MCF 10A (cell line): ENCODE data around the gene CCNDBP1. TPM values are rescaled to one million over a fixed set of nuclear protein-coding genes. Genes with fewer than 3 reads are reported as not detected.

Experiments used
- BruUV-seq: library from RNA; stranded (reverse); fragments of 400-500 nt; replicated peaks from 2 replicates; lab custom pipeline; 2021; lab: Mats Ljungman, UMichigan
- CTCF ChIA-PET: fragments of 300-600 bp; sonication (Branson Sonifier 250); formaldehyde crosslinking; extraction: SDS; loops from one replicate; lab custom pipeline; 2021; ENCODE audit warnings: antibody characterized with exemption, inconsistent platforms; lab: Yijun Ruan, JAX
- POLR2A ChIA-PET: fragments of 300-600, 350-650 bp; sonication (Branson Sonifier 250); formaldehyde crosslinking; extraction: SDS; loops from one replicate; lab custom pipeline; 2020; ENCODE audit warnings: antibody characterized with exemption, inconsistent platforms; lab: Yijun Ruan, JAX
- DNase-seq: peaks from one replicate; pipeline ENCODE4 v3.0.0-alpha.2; 2018; ENCODE audit not compliant: unreplicated experiment
- H3K27ac Mint-ChIP-seq: one replicate; pipeline ENCODE4 v1.8.0; 2022; ENCODE audit warnings: mild to moderate bottlenecking, low read depth, mixed read lengths; ENCODE audit not compliant: unreplicated experiment
- H3K27me3 Mint-ChIP-seq: one replicate; pipeline ENCODE4 v1.8.0; 2022; ENCODE audit warnings: mixed read lengths; ENCODE audit not compliant: insufficient read depth, unreplicated experiment
- H3K36me3 Mint-ChIP-seq: one replicate; pipeline ENCODE4 v1.8.0; 2022; ENCODE audit warnings: mild to moderate bottlenecking, moderate library complexity, mixed read lengths; ENCODE audit not compliant: insufficient read depth, unreplicated experiment
- H3K4me1 Mint-ChIP-seq: one replicate; pipeline ENCODE4 v1.8.0; 2022; ENCODE audit warnings: mixed read lengths; ENCODE audit not compliant: insufficient read depth, unreplicated experiment
- H3K4me3 Mint-ChIP-seq: one replicate; pipeline ENCODE4 v1.8.0; 2022; ENCODE audit warnings: mild to moderate bottlenecking, moderate library complexity, mixed read lengths; ENCODE audit not compliant: unreplicated experiment
- H3K9me3 Mint-ChIP-seq: one replicate; pipeline ENCODE4 v1.8.0; 2022; ENCODE audit warnings: mixed read lengths; ENCODE audit not compliant: unreplicated experiment
- CTCF ChIP-seq: fragments of 200-600 bp; IDR thresholded peaks from one replicate; pipeline ENCODE4 v1.8.0; 2022; ENCODE audit warnings: antibody characterized with exemption, mild to moderate bottlenecking; ENCODE audit not compliant: unreplicated experiment
- intact Hi-C: fragments of 100-400 bp; cut with micrococcal nuclease; formaldehyde crosslinking; loops from 2 replicates; pipeline ENCODE4 v1.14.1; 2022
- total RNA-seq: library from RNA; stranded (reverse); gene quantifications from 2 replicates; pipeline ENCODE4 v1.2.3, GENCODE V29; 2022

Gene CCNDBP1
- total RNA-seq, 1 experiment from 2014 or later, result 45.5 TPM

GRCh38 chr15:43213466-43213865 is 28.3 kb downstream of the CCNDBP1 start:
- Mint-ChIP-seq H3K4me3 (no peak overlapping the region), H3K27me3 (no peaks in the 10 kb centered on the region), H3K36me3 (no peaks in the 10 kb centered on the region), H3K4me1 (no peaks in the 10 kb centered on the region), H3K9me3 (no peaks in the 10 kb centered on the region), H3K27ac (no peak overlapping the region)
- CTCF ChIA-PET, result interaction anchor here (2.0 to 2.7 kb wide), 2 partner anchors 9 to 72 kb away, joined by 10 to 12 read pairs; no protein-coding TSS in a partner anchor
- TF ChIP-seq CTCF, result no peak
- DNase-seq, result no peak
- BruUV-seq, result no TSS peak
- POLR2A ChIA-PET, result interaction anchor here (1.1 kb wide), 1 partner anchor 30 kb away, joined by 5 read pairs; no protein-coding TSS in a partner anchor
- intact Hi-C loops, result no loop called here

GRCh38 chr15:43214169-43214568 is 29.0 kb downstream of the CCNDBP1 start:
- CTCF ChIA-PET, result interaction anchor here (1.1 to 2.7 kb wide), 3 partner anchors 10 to 71 kb away, joined by 8 to 12 read pairs (median 10); no protein-coding TSS in a partner anchor
- Mint-ChIP-seq H3K27me3 (no peaks in the 10 kb centered on the region), H3K9me3 (no peaks in the 10 kb centered on the region), H3K27ac (no peak overlapping the region), H3K4me1 (no peaks in the 10 kb centered on the region), H3K4me3 (no peak overlapping the region), H3K36me3 (no peaks in the 10 kb centered on the region)
- no peak for DNase-seq
- BruUV-seq, result no TSS peak
- intact Hi-C loops, result no loop called here
- POLR2A ChIA-PET, result interaction anchor here (0.9 kb wide), 1 partner anchor 10 kb away, joined by 3 read pairs; no protein-coding TSS in a partner anchor
- no peak for TF ChIP-seq CTCF

GRCh38 chr15:43214592-43215295 is 29.5 kb downstream of the CCNDBP1 start:
- Mint-ChIP-seq H3K9me3 (no peaks in the 10 kb centered on the region), H3K27ac (no peak overlapping the region), H3K36me3 (no peaks in the 10 kb centered on the region), H3K27me3 (no peaks in the 10 kb centered on the region), H3K4me1 (no peaks in the 10 kb centered on the region), H3K4me3 (no peak overlapping the region)
- TF ChIP-seq CTCF, result no peak
- intact Hi-C loops, result no loop called here
- no peak for DNase-seq
- ChIA-PET POLR2A (interaction anchor here (0.9 to 1.4 kb wide), 2 partner anchors 10 to 29 kb away, joined by 3 to 4 read pairs; partner anchors contain the start of gene CCNDBP1), CTCF (interaction anchor here (0.5 to 2.7 kb wide), 4 partner anchors 10 to 71 kb away, joined by 3 to 12 read pairs (median 9); no protein-coding TSS in a partner anchor)
- BruUV-seq, result no TSS peak

- no TSS peak for BruUV-seq
- H3K36me3 Mint-ChIP-seq, result no peaks in the 10 kb centered on the region
- no peaks in the 10 kb centered on the region for H3K27me3 Mint-ChIP-seq
- H3K4me3 Mint-ChIP-seq, result no peak overlapping the region
- H3K9me3 Mint-ChIP-seq, result no peaks in the 10 kb centered on the region
- no peak for TF ChIP-seq CTCF
- intact Hi-C loops, result no loop called here
- CTCF ChIA-PET, result interaction anchor here (0.5 to 4.9 kb wide), 4 partner anchors 10 to 477 kb away, joined by 3 to 28 read pairs (median 6); no protein-coding TSS in a partner anchor
- no peak overlapping the region for H3K27ac Mint-ChIP-seq
- POLR2A ChIA-PET, result interaction anchor here (1.4 to 1.9 kb wide), 2 partner anchors 12 to 30 kb away, joined by 4 to 8 read pairs; partner anchors contain the start of gene CCNDBP1
- DNase-seq, result no peak
- H3K4me1 Mint-ChIP-seq, result peaks cover 6% of the 10 kb centered on the region
These were observed 30.8 kb downstream of the CCNDBP1 start for GRCh38 chr15:43215961-43216360.
